H1 (cell line): ENCODE results near the gene SUOX. TPM values are rescaled to one million over a fixed set of nuclear protein-coding genes. Genes with fewer than 3 reads are reported as not detected.

Experiments used
- ASH2L ChIP-seq: fragments of 200-600, 300-600 bp; sonication (generic); IDR thresholded peaks from one replicate; pipeline ENCODE4 v1.7.1; 2017; ENCODE audit warnings: low read length
- BCL11A ChIP-seq, 2 experiments: IDR thresholded peaks; one replicate each; pipeline ENCODE4 v1.6.1; 2011; ENCODE audit warnings: low read depth in 2 of 2, low read length in 2 of 2, mild to moderate bottlenecking in 2 of 2
- CREB1 ChIP-seq: IDR thresholded peaks from 2 replicates; pipeline ENCODE4 v1.6.1; 2012; ENCODE audit warnings: inconsistent platforms
- CTCF ChIP-seq, 3 experiments: IDR thresholded peaks; 1 replicate in 2 of 3; 2 replicates in 1 of 3; pipeline versions ENCODE4 v1.5.1 to v1.6.1; 2011; ENCODE audit warnings: low read length in 3 of 3, mild to moderate bottlenecking in 3 of 3, inconsistent platforms in 2 of 3, low read depth in 1 of 3, moderate library complexity in 1 of 3; ENCODE audit not compliant: insufficient read depth in 1 of 3; ENCODE audit errors: control extremely low read depth in 1 of 3
- HDAC6 ChIP-seq: IDR thresholded peaks from one replicate; pipeline ENCODE4 v1.7.1; 2012; ENCODE audit warnings: low read depth, mild to moderate bottlenecking, inconsistent platforms, low read length, moderate library complexity
- KDM4A ChIP-seq: IDR thresholded peaks from one replicate; pipeline ENCODE4 v1.7.1; 2012; ENCODE audit warnings: low read depth, mild to moderate bottlenecking, moderate library complexity, low read length, inconsistent platforms; ENCODE audit not compliant: severe bottlenecking
- MAFK ChIP-seq: IDR thresholded peaks from 2 replicates; pipeline ENCODE4 v1.6.1; 2012; ENCODE audit warnings: low read depth, mild to moderate bottlenecking, improper control_type of control experiment, low read length
- POLR2A ChIP-seq, 2 experiments: IDR thresholded peaks; 1 replicate in 1 of 2; 2 replicates in 1 of 2; pipeline ENCODE4 v1.6.1; 2011; ENCODE audit warnings: low read depth in 2 of 2, low read length in 2 of 2, mild to moderate bottlenecking in 2 of 2; ENCODE audit errors: control extremely low read depth in 1 of 2
- RBBP5 ChIP-seq: IDR thresholded peaks from 2 replicates; pipeline ENCODE4 v1.7.1; 2012; ENCODE audit warnings: low read depth, mild to moderate bottlenecking, inconsistent platforms, low read length, moderate library complexity, borderline replicate concordance
- SIRT6 ChIP-seq: IDR thresholded peaks from one replicate; pipeline ENCODE4 v1.7.1; 2012; ENCODE audit warnings: low read length, inconsistent platforms
- USF2 ChIP-seq: IDR thresholded peaks from 2 replicates; pipeline ENCODE4 v1.6.1; 2011; ENCODE audit warnings: low read length, improper control_type of control experiment
- polyA plus RNA-seq, 7 experiments: library from polyadenylated mRNA; depleted of rRNA in 3 of 7; stranded (reverse) in 5 of 7; unstranded in 2 of 7; fragments of >200 nt in 5 of 7; fragments of 200-250 nt in 2 of 7; gene quantifications; 1 replicate in 5 of 7; 2 replicates in 1 of 7; 4 replicates in 1 of 7; pipeline versions ENCODE4 v1.2.1 to v1.2.3, GENCODE V29; 2011 to 2013; ENCODE audit warnings: missing spikeins in 2 of 7, mixed read lengths in 2 of 7
- total RNA-seq: library from RNA; stranded (reverse); fragmentation: NEBNext Ultra II Directional; extraction: Animal tissue kit (Norgen Biotek cat#: 25700); gene quantifications from 2 replicates; pipeline ENCODE4 v1.2.1, GENCODE V29; 2021

The SUOX gene
- total and polyA plus RNA-seq, 2 of the 8 experiments (the other 6 are each of a cell fraction or from before 2014, with no cell fraction given), result 22.5 to 31.3 TPM

- TF ChIP-seq HDAC6, result no peak
- TF ChIP-seq BCL11A (IDR thresholded peaks at IDR 0.05; ENCODE audit: low read depth in 2 of 2, low read length in 2 of 2), result no peak
- peak; percentile 98 to 99 for TF ChIP-seq POLR2A (IDR thresholded peaks at IDR 0.05; ENCODE audit: control extremely low read depth in 1 of 2, low read depth in 2 of 2, low read length in 2 of 2)
- TF ChIP-seq SIRT6, result no peak
- TF ChIP-seq ASH2L, result peak; percentile 98
- TF ChIP-seq CTCF (IDR thresholded peaks at IDR 0.05; ENCODE audit: control extremely low read depth in 1 of 3, insufficient read depth in 1 of 3, low read depth in 1 of 3, low read length in 3 of 3), result peak; percentile 43 to 56 (median 55)
- TF ChIP-seq CREB1, result peak; percentile 93
- TF ChIP-seq USF2, result no peak
- 0 out of 2 replicates have a peak, but pooled peaks have one; percentile 27 for TF ChIP-seq RBBP5
- no peak for TF ChIP-seq MAFK
- TF ChIP-seq KDM4A, result peak; percentile 41
These were observed 44.7 kb downstream of the SUOX start, which contains the start of gene RPS26 (continued) for GRCh38 chr12:56041552-56042429.
